GM12891 (cell line): Measurements from ENCODE around the gene PSMB11.

Experiments
- POLR2A ChIP-seq: IDR thresholded peaks from 2 replicates; pipeline ENCODE4 v1.6.1; 2011; ENCODE audit warnings: low read depth, low read length, control low read depth
- POLR2AphosphoS5 ChIP-seq: IDR thresholded peaks from 2 replicates; pipeline ENCODE4 v1.6.1; 2011; ENCODE audit warnings: low read depth, low read length, control low read depth
- POU2F2 ChIP-seq: IDR thresholded peaks from 2 replicates; pipeline ENCODE4 v1.6.1; 2011; ENCODE audit warnings: low read depth, mild to moderate bottlenecking, control low read depth, low read length, moderate library complexity
- SPI1 ChIP-seq: IDR thresholded peaks from 2 replicates; pipeline ENCODE4 v1.6.1; 2011; ENCODE audit warnings: low read depth, low read length, control low read depth
- TAF1 ChIP-seq: IDR thresholded peaks from 2 replicates; pipeline ENCODE4 v1.6.1; 2011; ENCODE audit warnings: low read depth, low read length, control low read depth

DNA sequence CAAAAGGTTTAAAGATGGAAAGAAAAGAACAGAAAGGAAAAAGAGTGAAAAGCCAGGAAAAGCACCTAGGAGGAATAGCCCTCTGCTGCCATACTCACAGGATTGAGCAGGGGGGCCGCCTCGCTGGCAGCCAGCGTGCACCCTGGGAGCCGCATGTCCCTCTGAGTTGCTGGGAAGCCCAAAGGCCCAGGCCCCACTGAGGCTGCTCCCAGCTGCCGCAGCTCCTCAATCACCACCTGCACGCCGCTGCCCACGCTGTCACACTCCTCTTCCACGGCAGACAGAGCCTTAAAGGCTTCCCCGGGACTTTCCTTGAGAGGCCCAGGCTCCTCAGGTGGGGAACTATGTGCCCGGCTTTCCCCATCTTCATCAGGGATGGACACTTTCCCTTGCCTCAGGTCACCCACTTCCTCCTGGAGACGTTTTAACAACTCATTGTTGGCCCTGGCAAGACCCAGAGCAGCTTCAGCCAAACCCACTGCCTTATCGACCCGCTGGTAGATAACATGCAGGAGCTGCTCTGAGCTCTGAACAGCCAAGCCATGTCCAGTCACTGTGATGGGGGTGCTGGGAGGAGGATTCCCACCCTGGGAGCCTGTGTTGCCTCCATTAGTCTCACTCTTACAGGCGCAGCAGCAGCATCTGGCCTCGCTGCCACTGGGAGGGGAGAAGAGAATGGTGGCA, 43.5 kb upstream of the PSMB11 start:
- TF ChIP-seq POLR2A: no peak
- TF ChIP-seq POLR2AphosphoS5: no peak
- TF ChIP-seq TAF1: no peak
- no peak for TF ChIP-seq SPI1
- no peak for TF ChIP-seq POU2F2
